Naive thymus-derived CD8-positive, alpha-beta T cell (primary cell): Measurements from ENCODE around the gene KIAA1191. TPM values are rescaled to one million over a fixed set of nuclear protein-coding genes. Genes with fewer than 3 reads are reported as not detected.
A peak's percentile ranks its signal among the peaks of the same experiment; 100 is the strongest.

ENCODE experiments used
- ATAC-seq, 2 donors: fragments of 150-1000 bp; cut with Tn5 transposase in 1 of 2; sonication (Bioruptor Pico), chemical (Tn5 transposase) in 1 of 2; 1 replicate in 1 of 2; 2 replicates in 1 of 2; pipeline ENCODE4 v1.10.0; 2021; ENCODE audit warnings: mild to moderate bottlenecking in 2 of 2, moderate library complexity in 2 of 2
- POLR2A ChIA-PET: fragments of 350-600 bp; sonication (Branson Sonifier 250); formaldehyde crosslinking; loops from one replicate; lab custom pipeline; 2021; ENCODE audit warnings: antibody characterized with exemption; lab: Charles Lee
- DNase-seq, 10 donors: peaks; one replicate each; pipeline versions ENCODE4 v3.0.0 to v3.0.0-alpha.2; 2020 to 2022
- H3K27ac Mint-ChIP-seq, 10 donors: one replicate each; pipeline ENCODE4 v1.8.0; 2020 to 2022; ENCODE audit warnings: mild to moderate bottlenecking in 10 of 10, mixed read lengths in 10 of 10, moderate library complexity in 4 of 10, inconsistent platforms in 1 of 10
- H3K27me3 Mint-ChIP-seq, 5 donors: one replicate each; pipeline ENCODE4 v1.8.0; 2021 to 2022; ENCODE audit warnings: mixed read lengths in 5 of 5
- H3K36me3 Mint-ChIP-seq, 3 donors: one replicate each; pipeline ENCODE4 v1.8.0; 2020 to 2022; ENCODE audit warnings: mixed read lengths in 3 of 3, mild to moderate bottlenecking in 2 of 3, inconsistent platforms in 1 of 3
- H3K4me1 Mint-ChIP-seq, 4 donors: one replicate each; pipeline ENCODE4 v1.8.0; 2021 to 2022; ENCODE audit warnings: mixed read lengths in 4 of 4
- H3K4me3 Mint-ChIP-seq, 10 donors: one replicate each; pipeline ENCODE4 v1.8.0; 2020 to 2022; ENCODE audit warnings: mild to moderate bottlenecking in 10 of 10, mixed read lengths in 10 of 10, moderate library complexity in 6 of 10, inconsistent platforms in 1 of 10
- H3K9me3 Mint-ChIP-seq, 9 donors: one replicate each; pipeline ENCODE4 v1.8.0; 2020 to 2022; ENCODE audit warnings: mixed read lengths in 9 of 9, mild to moderate bottlenecking in 3 of 9, inconsistent platforms in 1 of 9, moderate library complexity in 1 of 9
- polyA plus RNA-seq, 3 donors: library from polyadenylated mRNA; unstranded; fragments of 300-500 nt; fragmentation: Illumina TruSeq; gene quantifications; one replicate each; pipeline ENCODE4 v1.2.3, GENCODE V29; 2021
- total RNA-seq, 8 experiments: library from RNA in 2 of 8; stranded (reverse) in 2 of 8; gene quantifications; one replicate each; pipeline ENCODE4 v1.2.3 and lab custom pipeline; 2021 to 2026

The KIAA1191 gene
- total and polyA plus RNA-seq, 5 experiments from 2014 or later = 42.3 to 78.8 (median 50.7) TPM

- DNase-seq (no peak), ATAC-seq (no peak)
- peak overlapping the region in 3 of 10 donors; percentile 31 to 40 (median 38) for H3K27ac Mint-ChIP-seq
- H3K4me3 Mint-ChIP-seq = no peak overlapping the region
- peaks cover 0 to 11% (median 8%) of the 10 kb centered on the region in 4 donors for H3K4me1 Mint-ChIP-seq
- H3K9me3 Mint-ChIP-seq = no peaks in the 10 kb centered on the region
- POLR2A ChIA-PET = no interaction called here
- peaks cover 0 to 26% (median 2%) of the 10 kb centered on the region in 3 donors for H3K36me3 Mint-ChIP-seq
- no peaks in the 10 kb centered on the region for H3K27me3 Mint-ChIP-seq
Observed at GRCh38 chr5:176400382-176401156, 39.0 kb upstream of the KIAA1191 start.

- Mint-ChIP-seq H3K9me3 (no peaks in the 10 kb centered on the region), H3K36me3 (peaks cover 0 to 27% (median 2%) of the 10 kb centered on the region in 3 donors), H3K4me3 (no peak overlapping the region), H3K27me3 (no peaks in the 10 kb centered on the region), H3K4me1 (peaks cover 0 to 11% (median 8%) of the 10 kb centered on the region in 4 donors), H3K27ac (peak overlapping the region in 4 of 10 donors; percentile 61 to 79 (median 64))
- POLR2A ChIA-PET = no interaction called here
- no peak for DNase-seq
- ATAC-seq = no peak
Observed at GRCh38 chr5:176397736-176398420, 36.3 kb upstream of the KIAA1191 start.

GRCh38 chr5:176396330-176396729 is 34.8 kb upstream of the KIAA1191 start:
- Mint-ChIP-seq H3K27ac (peak overlapping the region in 4 of 10 donors; percentile 4 to 80 (median 38)), H3K4me1 (peaks cover 1 to 11% (median 5%) of the 10 kb centered on the region in 4 donors), H3K36me3 (peaks cover 0 to 26% (median 0%) of the 10 kb centered on the region in 3 donors), H3K9me3 (no peaks in the 10 kb centered on the region), H3K27me3 (no peaks in the 10 kb centered on the region), H3K4me3 (peak overlapping the region in 1 of 10 donors; percentile 60)
- ATAC-seq (no peak), DNase-seq (no peak)
- POLR2A ChIA-PET = interaction anchor here (1.1 to 1.6 kb wide), 2 partner anchors 7 to 19 kb away, joined by 3 to 4 read pairs; partner anchors contain the start of genes HIGD2A and NOP16

- no peaks in the 10 kb centered on the region for H3K27me3 Mint-ChIP-seq
- POLR2A ChIA-PET = interaction anchor here (0.6 to 1.6 kb wide), 2 partner anchors 21 to 31 kb away, joined by 4 to 5 read pairs; no protein-coding TSS in a partner anchor
- H3K36me3 Mint-ChIP-seq = peaks cover 0 to 27% (median 0%) of the 10 kb centered on the region in 3 donors
- no peak overlapping the region for H3K4me3 Mint-ChIP-seq
- H3K27ac Mint-ChIP-seq = peak overlapping the region in 1 of 10 donors; percentile 58
- ATAC-seq = no peak
- H3K4me1 Mint-ChIP-seq = peaks cover 3 to 10% (median 4%) of the 10 kb centered on the region in 4 donors
- DNase-seq = no peak
- no peaks in the 10 kb centered on the region for H3K9me3 Mint-ChIP-seq
Observed at GRCh38 chr5:176394881-176395675, 33.5 kb upstream of the KIAA1191 start.

- POLR2A ChIA-PET = no interaction called here
- H3K36me3 Mint-ChIP-seq = peaks cover 0 to 26% (median 0%) of the 10 kb centered on the region in 3 donors
- ATAC-seq = no peak
- H3K4me3 Mint-ChIP-seq = no peak overlapping the region
- H3K4me1 Mint-ChIP-seq = peaks cover 3 to 18% (median 8%) of the 10 kb centered on the region in 4 donors
- DNase-seq = no peak
- H3K27ac Mint-ChIP-seq = no peak overlapping the region
- H3K9me3 Mint-ChIP-seq = no peaks in the 10 kb centered on the region
- H3K27me3 Mint-ChIP-seq = no peaks in the 10 kb centered on the region
Observed at GRCh38 chr5:176394096-176394495, 32.5 kb upstream of the KIAA1191 start.

- Mint-ChIP-seq H3K27ac (no peak overlapping the region), H3K36me3 (peaks cover 0 to 18% (median 0%) of the 10 kb centered on the region in 3 donors)
- POLR2A ChIA-PET = interaction anchor here (1.7 to 1.9 kb wide), 2 partner anchors 31 to 55 kb away, joined by 3 to 7 read pairs; partner anchors contain the start of gene KIAA1191
Observed at GRCh38 chr5:176392526-176392925, 31.0 kb upstream of the KIAA1191 start.

GRCh38 chr5:176391999-176392398 is 30.4 kb upstream of the KIAA1191 start:
- H3K27me3 Mint-ChIP-seq = no peaks in the 10 kb centered on the region
- peaks cover 7 to 27% (median 20%) of the 10 kb centered on the region in 4 donors for H3K4me1 Mint-ChIP-seq
- H3K4me3 Mint-ChIP-seq = no peak overlapping the region
- POLR2A ChIA-PET = interaction anchor here (0.9 to 1.9 kb wide), 3 partner anchors 30 to 144 kb away, joined by 3 to 7 read pairs (median 3); partner anchors contain the start of gene KIAA1191
- H3K36me3 Mint-ChIP-seq = peaks cover 0 to 19% (median 0%) of the 10 kb centered on the region in 3 donors
- H3K9me3 Mint-ChIP-seq = no peaks in the 10 kb centered on the region
- peak overlapping the region in 1 of 10 donors; percentile 62 for H3K27ac Mint-ChIP-seq
- DNase-seq (no peak), ATAC-seq (no peak)

More at GRCh38 chr5:176392526-176392925, 31.0 kb upstream of the KIAA1191 start:
- no peaks in the 10 kb centered on the region for H3K9me3 Mint-ChIP-seq
- H3K4me3 Mint-ChIP-seq = no peak overlapping the region
- peaks cover 5 to 22% (median 14%) of the 10 kb centered on the region in 4 donors for H3K4me1 Mint-ChIP-seq
- ATAC-seq = no peak
- no peaks in the 10 kb centered on the region for H3K27me3 Mint-ChIP-seq
- no peak for DNase-seq

- Mint-ChIP-seq H3K4me3 (no peak overlapping the region), H3K36me3 (peaks cover 0 to 25% (median 0%) of the 10 kb centered on the region in 3 donors), H3K9me3 (no peaks in the 10 kb centered on the region), H3K27me3 (no peaks in the 10 kb centered on the region), H3K27ac (peak overlapping the region in 7 of 10 donors; percentile 51 to 95 (median 62)), H3K4me1 (peaks cover 11 to 30% (median 25%) of the 10 kb centered on the region in 4 donors)
- POLR2A ChIA-PET = interaction anchor here (0.9 to 1.9 kb wide), 2 partner anchors 30 to 144 kb away, joined by 3 to 7 read pairs; partner anchors contain the start of gene KIAA1191
- DNase-seq (no peak), ATAC-seq (no peak)
Observed at GRCh38 chr5:176391479-176391878, 29.9 kb upstream of the KIAA1191 start.

- H3K27ac Mint-ChIP-seq = peak overlapping the region; percentile 95 to 100 (median 100)
- peak overlapping the region; percentile 86 to 100 (median 99) for H3K4me3 Mint-ChIP-seq
- POLR2A ChIA-PET = interaction anchor here (0.6 to 3.8 kb wide), 14 partner anchors 7 to 872 kb away, joined by 3 to 58 read pairs (median 4); partner anchors contain the start of genes CLTB, KIAA1191, RNF44 and TSPAN17
- no peaks in the 10 kb centered on the region for H3K9me3 Mint-ChIP-seq
- ATAC-seq (peak; percentile 51 to 54), DNase-seq (no peak)
- H3K27me3 Mint-ChIP-seq = no peaks in the 10 kb centered on the region
- H3K36me3 Mint-ChIP-seq = peaks cover 0 to 40% (median 2%) of the 10 kb centered on the region in 3 donors
- peaks cover 17 to 42% (median 37%) of the 10 kb centered on the region in 4 donors for H3K4me1 Mint-ChIP-seq
Observed at GRCh38 chr5:176389135-176390123, 27.9 kb upstream of the KIAA1191 start.

- Mint-ChIP-seq H3K4me3 (peak within 1 kb of the TSS; percentile 86 to 100 (median 99)), H3K27me3 (no peaks in the 10 kb centered on the region), H3K9me3 (no peaks in the 10 kb centered on the region), H3K36me3 (peaks cover 0 to 48% (median 2%) of the 10 kb centered on the region in 3 donors), H3K27ac (peak within 1 kb of the TSS; percentile 95 to 100 (median 100)), H3K4me1 (peaks cover 17 to 42% (median 37%) of the 10 kb centered on the region in 4 donors)
- peak; percentile 89 to 90 for ATAC-seq
- peak; percentile 96 to 100 (median 98) for DNase-seq
- POLR2A ChIA-PET = interaction anchor here (0.6 to 3.8 kb wide), 13 partner anchors 8 to 258 kb away, joined by 3 to 58 read pairs (median 4); partner anchors contain the start of genes ARL10, CLTB, KIAA1191 and RNF44
Observed at GRCh38 chr5:176388444-176389134, 27.0 kb upstream of the KIAA1191 start, which contains the start of the genes HIGD2A and NOP16. TSS of gene HIGD2A (plus strand) at chr5:176388751. CDS start at chr5:176388820, 69 bp downstream. TSS of gene NOP16 (minus strand) at chr5:176388598. CDS start at chr5:176388539, 59 bp downstream.
